GM12878 (cell line): ENCODE results near the gene GUCY2D. TPM values are rescaled to one million over a fixed set of nuclear protein-coding genes. Genes with fewer than 3 reads are reported as not detected.

ENCODE experiments used
- ATAC-seq: fragments of 200-7000 bp; cut with Tn5 transposase; 3 replicates; pipeline ENCODE4 v1.9.1; 2020; ENCODE audit warnings: mild to moderate bottlenecking, moderate library complexity
- BruUV-seq: library from RNA; stranded (reverse); fragments of 400-500 nt; replicated peaks from 2 replicates; lab custom pipeline; 2021; lab: Mats Ljungman, UMichigan
- CTCF ChIA-PET: fragments of 300-600 bp; sonication (Branson Sonifier 250); formaldehyde crosslinking; extraction: SDS; loops from one replicate; lab custom pipeline; 2021; ENCODE audit warnings: inconsistent platforms; lab: Yijun Ruan, JAX
- POLR2A ChIA-PET: fragments of 350-600 bp; formaldehyde crosslinking; extraction: SDS; loops from one replicate; lab custom pipeline; 2021; ENCODE audit warnings: inconsistent platforms; lab: Charles Lee
- RAD21 ChIA-PET: fragments of 300-600 bp; sonication (Branson Sonifier 250); formaldehyde crosslinking; loops from one replicate; lab custom pipeline; 2023; ENCODE audit warnings: antibody characterized with exemption; ENCODE audit not compliant: unreplicated experiment; lab: Charles Lee
- SMC1A ChIA-PET: fragments of 300-600 bp; sonication (Branson Sonifier 250); formaldehyde crosslinking; loops from one replicate; lab custom pipeline; 2023; ENCODE audit not compliant: unreplicated experiment, uncharacterized antibody; lab: Charles Lee
- DNase-seq: peaks from one replicate; pipeline ENCODE4 v3.0.0-alpha.2; 2011; ENCODE audit warnings: low read depth, low spot score
- FAIRE-seq: peaks from 3 replicates; lab custom pipeline; 2011; peaks lifted over from hg19 to GRCh38; lab: Jason Lieb, UNC
- H2AFZ ChIP-seq: 2 replicates; pipeline ENCODE4 v1.6.0; 2011; ENCODE audit warnings: low read depth, low read length, control low read depth; ENCODE audit not compliant: control insufficient read depth
- H3K27ac ChIP-seq: 2 replicates; pipeline ENCODE4 v1.5.1; 2011; ENCODE audit warnings: control low read depth; ENCODE audit not compliant: control insufficient read depth, insufficient read depth
- H3K27me3 ChIP-seq, 2 experiments: replicated peaks in 1 of 2; 2 replicates each; pipeline versions ENCODE4 v1.6.0 to v1.6.1; 2011; ENCODE audit warnings: low read length in 1 of 2; ENCODE audit not compliant: control insufficient read depth in 2 of 2, insufficient read depth in 2 of 2
- H3K36me3 ChIP-seq, 2 experiments: 2 replicates each; pipeline ENCODE4 v1.5.1; 2011; ENCODE audit warnings: low read length in 1 of 2; ENCODE audit not compliant: control insufficient read depth in 2 of 2, insufficient read depth in 2 of 2
- H3K4me1 ChIP-seq: 2 replicates; pipeline ENCODE4 v1.6.1; 2011; ENCODE audit warnings: mild to moderate bottlenecking, low read length, moderate library complexity, mixed read lengths; ENCODE audit not compliant: control insufficient read depth, insufficient read depth
- H3K4me2 ChIP-seq: 2 replicates; pipeline ENCODE4 v1.6.0; 2011; ENCODE audit warnings: control low read depth; ENCODE audit not compliant: control insufficient read depth, insufficient read depth
- H3K4me3 ChIP-seq: fragments of 200-600 bp; sonication (generic); 2 replicates; pipeline ENCODE4 v1.5.1; 2016
- H3K79me2 ChIP-seq: 2 replicates; pipeline ENCODE4 v1.6.0; 2011; ENCODE audit warnings: low read length; ENCODE audit not compliant: control insufficient read depth, insufficient read depth
- H3K9ac ChIP-seq: 2 replicates; pipeline ENCODE4 v1.8.0; 2011; ENCODE audit warnings: low read length, control low read depth, mixed read lengths; ENCODE audit not compliant: control insufficient read depth, insufficient read depth
- H3K9me3 ChIP-seq: replicated peaks from 3 replicates; pipeline ENCODE4 v1.5.1; 2011; ENCODE audit warnings: mild to moderate bottlenecking, low read length; ENCODE audit not compliant: control insufficient read depth, insufficient read depth
- H4K20me1 ChIP-seq: 2 replicates; pipeline ENCODE4 v1.6.0; 2011; ENCODE audit not compliant: control insufficient read depth, insufficient read depth
- BCL11A ChIP-seq: IDR thresholded peaks from 2 replicates; pipeline ENCODE4 v1.6.1; 2011; ENCODE audit warnings: low read depth, low read length
- E4F1 ChIP-seq: fragments of 450-650 bp; IDR thresholded peaks from 2 replicates; pipeline ENCODE4 v1.6.1; 2018; ENCODE audit warnings: borderline replicate concordance, mild to moderate bottlenecking; ENCODE audit not compliant: partially characterized antibody
- ESRRA ChIP-seq: IDR thresholded peaks from 2 replicates; pipeline ENCODE4 v1.6.1; 2012; ENCODE audit warnings: mild to moderate bottlenecking, low read length, improper control_type of control experiment
- ZNF207 ChIP-seq: fragments of 450-650 bp; IDR thresholded peaks from 2 replicates; pipeline ENCODE4 v1.6.1; 2014; ENCODE audit warnings: antibody characterized with exemption, mild to moderate bottlenecking, borderline replicate concordance
- ZZZ3 ChIP-seq: IDR thresholded peaks from 2 replicates; pipeline ENCODE4 v1.6.1; 2011; ENCODE audit warnings: low read depth; ENCODE audit not compliant: control insufficient read depth, insufficient read length
- WGBS: methylation state at CpG from one replicate; pipeline ENCODE4 v1.1.6; 2016; ENCODE audit warnings: low lambda C conversion rate; ENCODE audit not compliant: insufficient replicate concordance, insufficient coverage; ENCODE audit errors: missing lambda C conversion rate; 5-methylcytosine and 5-hydroxymethylcytosine counted together
- in situ Hi-C: fragments of 300-500 bp; cut with MboI; formaldehyde crosslinking; loops from 9 replicates; pipeline ENCODE4 v1.14.3; 2018; ENCODE audit warnings: mixed read lengths
- intact Hi-C: fragments of 100-400 bp; cut with micrococcal nuclease; formaldehyde crosslinking; loops from one replicate; pipeline ENCODE4 v1.14.2; 2022; ENCODE audit not compliant: unreplicated experiment
- polyA plus RNA-seq, 11 experiments: library from polyadenylated mRNA; depleted of rRNA in 4 of 11; unstranded in 6 of 11; stranded (reverse) in 5 of 11; fragments of >200 nt; fragmentation: Nextera tagmentation in 4 of 11; fragmentation: Illumina TruSeq in 1 of 11; extraction: Ambion mirVana in 4 of 11; extraction: Trizol in 1 of 11; gene quantifications; 1 replicate in 1 of 11; 2 replicates in 10 of 11; pipeline versions ENCODE4 v1.2.1 to v1.2.3, GENCODE V29; 2011 to 2016; ENCODE audit warnings: inconsistent platforms in 2 of 11, missing spikeins in 2 of 11, low read depth in 1 of 11
- total RNA-seq, 4 experiments: library from RNA; depleted of rRNA in 3 of 4; stranded (reverse); fragments of >200 nt in 3 of 4; fragmentation: Illumina TruSeq in 1 of 4; extraction: Trizol in 1 of 4; gene quantifications; 2 replicates each; pipeline versions ENCODE4 v1.2.1 to v1.2.3, GENCODE V29; 2013 to 2021
- TF ChIP-seq, protein P1 (sequence below): IDR thresholded peaks from 2 replicates; pipeline ENCODE4 v1.6.1; 2012; ENCODE audit warnings: improper control_type of control experiment, low read depth, low read length; ENCODE audit not compliant: insufficient replicate concordance
- TF ChIP-seq, protein P2 (sequence below): IDR thresholded peaks from 2 replicates; pipeline ENCODE4 v1.6.1; 2011; ENCODE audit warnings: low read depth, mild to moderate bottlenecking, low read length, moderate library complexity, borderline replicate concordance; ENCODE audit errors: extremely low read depth
- TF ChIP-seq, protein P3 (sequence below): fragments of 450-650 bp; IDR thresholded peaks from 2 replicates; pipeline ENCODE4 v1.6.1; 2018; ENCODE audit warnings: mild to moderate bottlenecking, low read depth, moderate library complexity; ENCODE audit not compliant: partially characterized antibody

The GUCY2D gene
- total and polyA plus RNA-seq, 10 of the 15 experiments (the other 5 are each of a cell fraction or from before 2014, with no cell fraction given) = not detected

GRCh38 chr17:7956228-7956965 is 46.0 kb upstream of the GUCY2D start (continued):
- TF ChIP-seq ZZZ3 = no peak
- TF ChIP-seq, protein P1, sequence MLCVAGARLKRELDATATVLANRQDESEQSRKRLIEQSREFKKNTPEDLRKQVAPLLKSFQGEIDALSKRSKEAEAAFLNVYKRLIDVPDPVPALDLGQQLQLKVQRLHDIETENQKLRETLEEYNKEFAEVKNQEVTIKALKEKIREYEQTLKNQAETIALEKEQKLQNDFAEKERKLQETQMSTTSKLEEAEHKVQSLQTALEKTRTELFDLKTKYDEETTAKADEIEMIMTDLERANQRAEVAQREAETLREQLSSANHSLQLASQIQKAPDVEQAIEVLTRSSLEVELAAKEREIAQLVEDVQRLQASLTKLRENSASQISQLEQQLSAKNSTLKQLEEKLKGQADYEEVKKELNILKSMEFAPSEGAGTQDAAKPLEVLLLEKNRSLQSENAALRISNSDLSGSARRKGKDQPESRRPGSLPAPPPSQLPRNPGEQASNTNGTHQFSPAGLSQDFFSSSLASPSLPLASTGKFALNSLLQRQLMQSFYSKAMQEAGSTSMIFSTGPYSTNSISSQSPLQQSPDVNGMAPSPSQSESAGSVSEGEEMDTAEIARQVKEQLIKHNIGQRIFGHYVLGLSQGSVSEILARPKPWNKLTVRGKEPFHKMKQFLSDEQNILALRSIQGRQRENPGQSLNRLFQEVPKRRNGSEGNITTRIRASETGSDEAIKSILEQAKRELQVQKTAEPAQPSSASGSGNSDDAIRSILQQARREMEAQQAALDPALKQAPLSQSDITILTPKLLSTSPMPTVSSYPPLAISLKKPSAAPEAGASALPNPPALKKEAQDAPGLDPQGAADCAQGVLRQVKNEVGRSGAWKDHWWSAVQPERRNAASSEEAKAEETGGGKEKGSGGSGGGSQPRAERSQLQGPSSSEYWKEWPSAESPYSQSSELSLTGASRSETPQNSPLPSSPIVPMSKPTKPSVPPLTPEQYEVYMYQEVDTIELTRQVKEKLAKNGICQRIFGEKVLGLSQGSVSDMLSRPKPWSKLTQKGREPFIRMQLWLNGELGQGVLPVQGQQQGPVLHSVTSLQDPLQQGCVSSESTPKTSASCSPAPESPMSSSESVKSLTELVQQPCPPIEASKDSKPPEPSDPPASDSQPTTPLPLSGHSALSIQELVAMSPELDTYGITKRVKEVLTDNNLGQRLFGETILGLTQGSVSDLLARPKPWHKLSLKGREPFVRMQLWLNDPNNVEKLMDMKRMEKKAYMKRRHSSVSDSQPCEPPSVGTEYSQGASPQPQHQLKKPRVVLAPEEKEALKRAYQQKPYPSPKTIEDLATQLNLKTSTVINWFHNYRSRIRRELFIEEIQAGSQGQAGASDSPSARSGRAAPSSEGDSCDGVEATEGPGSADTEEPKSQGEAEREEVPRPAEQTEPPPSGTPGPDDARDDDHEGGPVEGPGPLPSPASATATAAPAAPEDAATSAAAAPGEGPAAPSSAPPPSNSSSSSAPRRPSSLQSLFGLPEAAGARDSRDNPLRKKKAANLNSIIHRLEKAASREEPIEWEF = no peak
- TF ChIP-seq, all 136 proteins: peak for 0

- no peak for ATAC-seq
- Histone ChIP-seq H3K9ac (no peak overlapping the region), H3K9me3 (no peaks in the 10 kb centered on the region), H3K79me2 (no peaks in the 10 kb centered on the region), H3K4me1 (no peaks in the 10 kb centered on the region), H2AFZ (no peak overlapping the region), H3K4me2 (no peak overlapping the region), H3K27ac (no peak overlapping the region), H3K36me3 (no peaks in the 10 kb centered on the region), H3K27me3 (no peaks in the 10 kb centered on the region), H3K4me3 (no peak overlapping the region), H4K20me1 (no peaks in the 10 kb centered on the region)
- no TSS peak for BruUV-seq
- CTCF ChIA-PET = no interaction called here
- in situ Hi-C loops (no loop called here), intact Hi-C loops (no loop called here)
- RAD21 ChIA-PET = interaction anchor here (0.6 kb wide), 1 partner anchor 75 kb away, joined by 3 read pairs; no protein-coding TSS in a partner anchor
- no peak for DNase-seq
- no peak for FAIRE-seq
- 52% methylated on average over 9 of the region's 9 CpGs for WGBS
- SMC1A ChIA-PET = no interaction called here
- POLR2A ChIA-PET = no interaction called here
- TF ChIP-seq ESRRA (no peak), E4F1 (no peak), BCL11A (no peak), ZNF207 (no peak)
- TF ChIP-seq, protein P2, sequence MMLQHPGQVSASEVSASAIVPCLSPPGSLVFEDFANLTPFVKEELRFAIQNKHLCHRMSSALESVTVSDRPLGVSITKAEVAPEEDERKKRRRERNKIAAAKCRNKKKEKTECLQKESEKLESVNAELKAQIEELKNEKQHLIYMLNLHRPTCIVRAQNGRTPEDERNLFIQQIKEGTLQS = no peak
- TF ChIP-seq, protein P3, sequence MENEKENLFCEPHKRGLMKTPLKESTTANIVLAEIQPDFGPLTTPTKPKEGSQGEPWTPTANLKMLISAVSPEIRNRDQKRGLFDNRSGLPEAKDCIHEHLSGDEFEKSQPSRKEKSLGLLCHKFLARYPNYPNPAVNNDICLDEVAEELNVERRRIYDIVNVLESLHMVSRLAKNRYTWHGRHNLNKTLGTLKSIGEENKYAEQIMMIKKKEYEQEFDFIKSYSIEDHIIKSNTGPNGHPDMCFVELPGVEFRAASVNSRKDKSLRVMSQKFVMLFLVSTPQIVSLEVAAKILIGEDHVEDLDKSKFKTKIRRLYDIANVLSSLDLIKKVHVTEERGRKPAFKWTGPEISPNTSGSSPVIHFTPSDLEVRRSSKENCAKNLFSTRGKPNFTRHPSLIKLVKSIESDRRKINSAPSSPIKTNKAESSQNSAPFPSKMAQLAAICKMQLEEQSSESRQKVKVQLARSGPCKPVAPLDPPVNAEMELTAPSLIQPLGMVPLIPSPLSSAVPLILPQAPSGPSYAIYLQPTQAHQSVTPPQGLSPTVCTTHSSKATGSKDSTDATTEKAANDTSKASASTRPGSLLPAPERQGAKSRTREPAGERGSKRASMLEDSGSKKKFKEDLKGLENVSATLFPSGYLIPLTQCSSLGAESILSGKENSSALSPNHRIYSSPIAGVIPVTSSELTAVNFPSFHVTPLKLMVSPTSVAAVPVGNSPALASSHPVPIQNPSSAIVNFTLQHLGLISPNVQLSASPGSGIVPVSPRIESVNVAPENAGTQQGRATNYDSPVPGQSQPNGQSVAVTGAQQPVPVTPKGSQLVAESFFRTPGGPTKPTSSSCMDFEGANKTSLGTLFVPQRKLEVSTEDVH = no peak
These were observed 42.7 kb upstream of the GUCY2D start for GRCh38 chr17:7959503-7960253.
